OCI-LY3 (cell line): ENCODE results near the gene CACFD1.

Experiments used
- H2AFZ ChIP-seq: fragments of 200-600, 300-600 bp; shearing (Covaris generic); 2 replicates; pipeline ENCODE4 v1.6.0; 2014; ENCODE audit warnings: antibody characterized with exemption, low read depth, low read length
- H3K27ac ChIP-seq: fragments of 200-600, 300-600 bp; sonication (generic); 2 replicates; pipeline ENCODE4 v1.5.1; 2014; ENCODE audit warnings: mild to moderate bottlenecking, low read length, moderate library complexity, mixed read lengths
- H3K27me3 ChIP-seq: fragments of 200-600, 300-600 bp; sonication (generic); 2 replicates; pipeline ENCODE4 v1.6.1; 2014; ENCODE audit warnings: low read depth, low read length, mixed read lengths
- H3K36me3 ChIP-seq: fragments of 200-600, 300-600 bp; sonication (generic); replicated peaks from 2 replicates; pipeline ENCODE3; 2014; ENCODE audit warnings: low read depth, low read length, mixed read lengths
- H3K4me1 ChIP-seq: fragments of 300-600, 200-600 bp; sonication (generic); 2 replicates; pipeline ENCODE4 v1.6.1; 2014; ENCODE audit warnings: low read length, mixed read lengths
- H3K4me2 ChIP-seq: fragments of 200-600, 300-600 bp; sonication (generic); 2 replicates; pipeline ENCODE4 v1.6.1; 2014; ENCODE audit warnings: low read length, mixed read lengths
- H3K4me3 ChIP-seq: fragments of 300-600, 200-600 bp; sonication (generic); 2 replicates; pipeline ENCODE4 v1.5.1; 2014; ENCODE audit warnings: antibody characterized with exemption, mild to moderate bottlenecking, low read length, moderate library complexity
- H3K79me2 ChIP-seq: fragments of 300-600, 200-600 bp; shearing (Covaris generic); 2 replicates; pipeline ENCODE4 v1.6.1; 2014; ENCODE audit warnings: mild to moderate bottlenecking, low read length, mixed read lengths
- H3K9ac ChIP-seq: fragments of 300-600, 200-600 bp; shearing (Covaris generic); 2 replicates; pipeline ENCODE4 v1.6.0; 2014; ENCODE audit warnings: mild to moderate bottlenecking, low read length, moderate library complexity
- H3K9me3 ChIP-seq: fragments of 200-600, 300-600 bp; shearing (Covaris generic); 2 replicates; pipeline ENCODE4 v1.6.1; 2014; ENCODE audit warnings: low read length, mixed read lengths; ENCODE audit not compliant: insufficient read depth
- H4K20me1 ChIP-seq: fragments of 200-600, 300-600 bp; sonication (generic); 2 replicates; pipeline ENCODE4 v1.6.1; 2016; ENCODE audit warnings: low read length, mixed read lengths; ENCODE audit not compliant: insufficient read depth
- EZH2phosphoT487 ChIP-seq: fragments of 200-600 bp; shearing (Covaris generic); IDR thresholded peaks from 2 replicates; pipeline ENCODE4 v1.6.1; 2018; ENCODE audit warnings: antibody characterized with exemption, mixed run types, low read depth
- TF ChIP-seq, protein P1 (sequence below): fragments of 200-600, 300-600 bp; sonication (generic); IDR thresholded peaks from 2 replicates; pipeline ENCODE4 v1.5.1; 2014; ENCODE audit warnings: antibody characterized with exemption, low read length, low read depth

The CACFD1 gene

GRCh38 chr9:133419005-133419404 is 40.8 kb upstream of the CACFD1 start:
- Histone ChIP-seq H2AFZ (no peak overlapping the region), H3K79me2 (peaks cover 55% of the 10 kb centered on the region), H3K27ac (no peak overlapping the region), H3K9ac (no peak overlapping the region), H3K36me3 (peaks cover 13% of the 10 kb centered on the region), H4K20me1 (0 out of 2 replicates have a peak, but pooled peaks cover 3% of the 10 kb centered on the region), H3K4me3 (peak overlapping the region; percentile 96), H3K4me2 (peak overlapping the region; percentile 74), H3K9me3 (no peaks in the 10 kb centered on the region), H3K27me3 (no peaks in the 10 kb centered on the region), H3K4me1 (peaks cover 43% of the 10 kb centered on the region)
- TF ChIP-seq, protein P1, sequence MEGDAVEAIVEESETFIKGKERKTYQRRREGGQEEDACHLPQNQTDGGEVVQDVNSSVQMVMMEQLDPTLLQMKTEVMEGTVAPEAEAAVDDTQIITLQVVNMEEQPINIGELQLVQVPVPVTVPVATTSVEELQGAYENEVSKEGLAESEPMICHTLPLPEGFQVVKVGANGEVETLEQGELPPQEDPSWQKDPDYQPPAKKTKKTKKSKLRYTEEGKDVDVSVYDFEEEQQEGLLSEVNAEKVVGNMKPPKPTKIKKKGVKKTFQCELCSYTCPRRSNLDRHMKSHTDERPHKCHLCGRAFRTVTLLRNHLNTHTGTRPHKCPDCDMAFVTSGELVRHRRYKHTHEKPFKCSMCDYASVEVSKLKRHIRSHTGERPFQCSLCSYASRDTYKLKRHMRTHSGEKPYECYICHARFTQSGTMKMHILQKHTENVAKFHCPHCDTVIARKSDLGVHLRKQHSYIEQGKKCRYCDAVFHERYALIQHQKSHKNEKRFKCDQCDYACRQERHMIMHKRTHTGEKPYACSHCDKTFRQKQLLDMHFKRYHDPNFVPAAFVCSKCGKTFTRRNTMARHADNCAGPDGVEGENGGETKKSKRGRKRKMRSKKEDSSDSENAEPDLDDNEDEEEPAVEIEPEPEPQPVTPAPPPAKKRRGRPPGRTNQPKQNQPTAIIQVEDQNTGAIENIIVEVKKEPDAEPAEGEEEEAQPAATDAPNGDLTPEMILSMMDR: no peak
- TF ChIP-seq EZH2phosphoT487: no peak

- Histone ChIP-seq H3K9me3 (no peaks in the 10 kb centered on the region), H3K79me2 (peaks cover 41% of the 10 kb centered on the region), H3K4me3 (peak overlapping the region; percentile 34; the same call in 1 of the 2 replicates), H4K20me1 (no peaks in the 10 kb centered on the region), H3K36me3 (peaks cover 1% of the 10 kb centered on the region), H3K27ac (peak overlapping the region; percentile 70), H3K9ac (peak overlapping the region; percentile 53; the same call in 1 of the 2 replicates), H3K27me3 (no peaks in the 10 kb centered on the region), H2AFZ (0 out of 2 replicates have a peak overlapping the region, but pooled peaks have one; percentile 72), H3K4me1 (peaks cover 39% of the 10 kb centered on the region), H3K4me2 (peak overlapping the region; percentile 63)
- TF ChIP-seq EZH2phosphoT487: no peak
- TF ChIP-seq, protein P1: no peak
Measured at GRCh38 chr9:133420392-133420827, 39.4 kb upstream of the CACFD1 start.

DNA sequence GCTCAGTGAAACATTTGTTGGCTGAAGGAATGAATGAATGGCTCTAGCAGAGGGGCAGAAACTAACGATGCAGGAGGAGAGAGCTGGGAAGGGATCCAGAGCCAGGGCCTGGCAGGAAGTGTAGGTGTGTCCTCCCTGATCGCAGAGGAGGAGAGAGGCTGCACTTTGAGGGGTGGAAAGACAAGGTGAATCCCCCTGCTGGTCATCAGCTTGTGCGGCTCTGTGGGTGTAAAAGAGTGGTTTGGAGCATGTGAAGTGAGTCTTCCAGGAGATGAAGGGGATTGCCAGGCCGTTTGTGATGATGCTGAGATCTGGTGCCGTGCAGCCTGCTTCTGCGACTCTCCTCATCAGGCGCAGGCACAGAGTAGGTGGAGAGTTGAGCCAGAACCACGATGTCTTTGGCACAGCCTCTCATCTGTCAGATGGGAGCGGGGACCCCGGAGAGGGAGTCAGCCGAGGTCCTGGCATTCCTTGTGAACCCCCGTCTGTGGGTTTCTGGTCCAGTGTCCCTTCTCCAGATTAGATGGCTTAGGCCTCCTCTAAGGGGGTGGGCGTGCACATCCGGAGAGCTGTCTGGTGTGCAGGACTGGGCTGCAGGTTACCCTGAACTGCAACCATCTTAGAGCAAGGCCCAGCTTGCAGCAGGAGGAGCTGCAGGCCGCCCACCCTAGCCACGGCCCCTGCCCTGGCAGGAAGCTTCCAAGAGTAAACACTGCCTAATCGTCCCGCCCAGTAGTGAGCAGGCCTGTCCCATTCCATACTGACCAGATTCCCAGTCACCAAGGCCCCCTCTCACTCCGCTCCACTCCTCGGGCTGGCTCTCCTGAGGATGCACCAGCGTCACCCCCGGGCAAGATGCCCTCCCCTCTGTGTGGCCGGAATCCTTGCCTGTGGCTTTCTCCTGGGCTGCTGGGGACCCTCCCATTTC is 37.9 kb upstream of the CACFD1 start, which contains the start of gene ADAMTS13:
Gene ADAMTS13 (plus strand): TSS at position 753 of the 928 bp plus-strand sequence. CDS start 77 bp downstream, at position 830.
- Histone ChIP-seq H3K36me3 (no peaks in the 10 kb centered on the region), H3K27ac (peak within 1 kb of the TSS; percentile 26; the same call in 1 of the 2 replicates), H3K9ac (no peak within 1 kb of the TSS; the same call in 1 of the 2 replicates), H3K9me3 (no peaks in the 10 kb centered on the region), H3K79me2 (peaks cover 26% of the 10 kb centered on the region), H4K20me1 (no peaks in the 10 kb centered on the region), H2AFZ (no peak within 1 kb of the TSS), H3K4me1 (peaks cover 31% of the 10 kb centered on the region), H3K4me3 (no peak within 1 kb of the TSS), H3K27me3 (no peaks in the 10 kb centered on the region), H3K4me2 (no peak within 1 kb of the TSS)
- TF ChIP-seq, protein P1: no peak
- no peak for TF ChIP-seq EZH2phosphoT487

- Histone ChIP-seq H3K36me3 (no peaks in the 10 kb centered on the region), H3K9me3 (no peaks in the 10 kb centered on the region), H3K27me3 (no peaks in the 10 kb centered on the region), H3K4me1 (peaks cover 31% of the 10 kb centered on the region), H3K27ac (no peak overlapping the region), H3K9ac (no peak overlapping the region), H3K4me3 (no peak overlapping the region), H3K4me2 (no peak overlapping the region), H3K79me2 (peaks cover 14% of the 10 kb centered on the region), H4K20me1 (no peaks in the 10 kb centered on the region), H2AFZ (no peak overlapping the region)
- TF ChIP-seq, protein P1: no peak
- no peak for TF ChIP-seq EZH2phosphoT487
Measured at GRCh38 chr9:133423216-133423615, 36.6 kb upstream of the CACFD1 start.
